T-helper 2 cell treated with Interferon-gamma antibody and Interleukin-4, amounts not matched to agents 100 ng/mL and 5 ng/mL, for 36 hours (primary cell): ENCODE measurements around the gene CXorf49. TPM values are rescaled to one million over a fixed set of nuclear protein-coding genes. Genes with fewer than 3 reads are reported as not detected.
"Not testable (repeated sequence)": the region's sequence is repeated elsewhere in the genome, so short reads cannot be mapped to it uniquely, and the experiment has no call there.

ENCODE experiments used
- intact Hi-C: fragments of 100-400 bp; cut with micrococcal nuclease; formaldehyde crosslinking; loops from one replicate; pipeline ENCODE4 v1.15.1; 2023
- total RNA-seq: library from RNA; stranded (reverse); gene quantifications from 2 replicates; pipeline ENCODE4 v1.2.3, GENCODE V29; 2022

CXorf49 gene
- total RNA-seq, result not detected in 2 replicates

GRCh38 chrX:71718185-71718584 lies at the start of gene CXorf49:
Gene CXorf49 (minus strand): TSS chrX:71718285. CDS start chrX:71718151, 134 bp downstream.
- intact Hi-C loops, result not testable (repeated sequence)

GRCh38 chrX:71767134-71767533 lies 49.0 kb upstream of the CXorf49 start:
- intact Hi-C loops, result not testable (repeated sequence)

GRCh38 chrX:71765613-71766012 lies 47.5 kb upstream of the CXorf49 start:
- intact Hi-C loops, result not testable (repeated sequence)

DNA sequence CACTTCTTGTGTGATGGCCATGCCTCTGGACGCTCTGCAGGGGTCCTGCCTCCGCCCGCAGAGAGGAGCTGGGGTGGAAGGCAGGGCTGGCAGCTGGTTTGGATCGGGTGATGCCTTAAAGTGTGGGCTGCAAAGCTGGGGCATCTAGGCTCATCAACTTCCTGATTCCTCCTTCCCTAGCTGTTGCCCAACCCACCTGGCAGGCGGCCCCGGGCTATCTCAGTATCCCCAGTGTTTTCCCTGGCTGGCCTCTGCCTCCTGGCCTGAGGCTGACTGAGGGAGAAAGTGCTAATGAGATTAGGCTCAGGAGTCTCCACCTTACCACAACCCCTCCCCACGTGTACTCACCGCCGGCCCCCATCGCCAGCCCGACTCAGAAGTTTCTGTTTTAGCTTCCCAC lies 46.7 kb upstream of the CXorf49 start:
- intact Hi-C loops, result not testable (repeated sequence)

- intact Hi-C loops, result not testable (repeated sequence)
Observed at GRCh38 chrX:71763049-71763448, 45.0 kb upstream of the CXorf49 start, which contains the start of gene CXorf49B. Gene CXorf49B (plus strand): TSS chrX:71763349. CDS start chrX:71763424, 75 bp downstream.

DNA sequence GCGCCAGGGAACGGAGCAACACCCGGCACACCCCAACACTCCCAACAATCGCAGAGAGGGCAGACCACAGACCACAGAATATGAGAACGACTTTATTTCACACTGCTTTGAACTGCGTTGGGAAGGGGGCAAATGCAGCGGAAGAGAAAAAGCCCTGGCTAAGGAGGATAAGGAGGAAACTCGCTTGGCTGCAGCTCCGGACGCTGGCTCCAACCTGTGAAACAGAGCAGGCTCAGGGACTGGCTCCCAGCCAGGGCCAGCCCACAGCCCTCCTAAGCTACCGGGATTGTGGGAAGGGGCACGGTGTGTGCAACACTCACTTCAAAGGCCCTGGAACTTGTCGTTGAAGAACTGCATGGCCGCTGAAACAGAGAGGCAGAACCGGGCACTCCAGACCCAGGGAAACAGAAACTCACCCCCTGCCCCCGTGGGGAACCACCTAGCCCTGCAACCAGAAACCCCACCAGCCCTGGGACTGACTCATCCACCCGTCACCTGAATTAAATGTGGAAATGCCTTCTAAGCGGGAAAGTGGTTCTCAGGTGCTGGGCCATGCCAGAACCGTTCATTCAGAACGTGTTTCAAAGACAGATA lies 42.7 kb upstream of the CXorf49 start:
- intact Hi-C loops, result not testable (repeated sequence)

GRCh38 chrX:71720289-71720886 lies 2.3 kb upstream of the CXorf49 start:
- intact Hi-C loops, result not testable (repeated sequence)

DNA sequence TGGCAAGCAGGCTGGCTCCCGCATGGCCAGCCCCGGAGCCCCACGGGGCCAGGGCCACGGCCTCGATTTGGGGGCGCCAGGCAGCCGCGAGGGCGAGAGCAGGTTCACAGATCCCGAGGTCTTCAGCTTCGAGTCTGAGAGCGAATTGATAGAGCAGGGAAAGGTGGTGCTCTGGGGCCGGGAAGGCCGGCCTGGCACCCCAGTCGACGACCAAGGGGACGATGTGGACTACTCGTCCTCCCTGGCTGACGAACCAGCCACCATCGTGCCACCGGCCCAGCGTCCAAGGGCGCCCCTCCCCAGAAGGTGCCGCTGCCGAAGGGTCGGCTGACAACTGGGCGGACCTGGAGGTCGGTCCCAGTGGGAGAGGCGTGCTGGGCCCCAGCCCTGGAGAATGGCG lies 1.1 kb upstream of the CXorf49 start:
- intact Hi-C loops, result not testable (repeated sequence)

DNA sequence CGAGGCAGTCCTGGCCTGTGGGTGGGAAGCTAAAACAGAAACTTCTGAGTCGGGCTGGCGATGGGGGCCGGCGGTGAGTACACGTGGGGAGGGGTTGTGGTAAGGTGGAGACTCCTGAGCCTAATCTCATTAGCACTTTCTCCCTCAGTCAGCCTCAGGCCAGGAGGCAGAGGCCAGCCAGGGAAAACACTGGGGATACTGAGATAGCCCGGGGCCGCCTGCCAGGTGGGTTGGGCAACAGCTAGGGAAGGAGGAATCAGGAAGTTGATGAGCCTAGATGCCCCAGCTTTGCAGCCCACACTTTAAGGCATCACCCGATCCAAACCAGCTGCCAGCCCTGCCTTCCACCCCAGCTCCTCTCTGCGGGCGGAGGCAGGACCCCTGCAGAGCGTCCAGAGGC lies 1.8 kb downstream of the CXorf49 start:
- intact Hi-C loops, result not testable (repeated sequence)

- intact Hi-C loops, result not testable (repeated sequence)
Observed at GRCh38 chrX:71715551-71715950, 2.5 kb downstream of the CXorf49 start.

- intact Hi-C loops, result not testable (repeated sequence)
Observed at GRCh38 chrX:71714064-71714463, 4.0 kb downstream of the CXorf49 start.

DNA sequence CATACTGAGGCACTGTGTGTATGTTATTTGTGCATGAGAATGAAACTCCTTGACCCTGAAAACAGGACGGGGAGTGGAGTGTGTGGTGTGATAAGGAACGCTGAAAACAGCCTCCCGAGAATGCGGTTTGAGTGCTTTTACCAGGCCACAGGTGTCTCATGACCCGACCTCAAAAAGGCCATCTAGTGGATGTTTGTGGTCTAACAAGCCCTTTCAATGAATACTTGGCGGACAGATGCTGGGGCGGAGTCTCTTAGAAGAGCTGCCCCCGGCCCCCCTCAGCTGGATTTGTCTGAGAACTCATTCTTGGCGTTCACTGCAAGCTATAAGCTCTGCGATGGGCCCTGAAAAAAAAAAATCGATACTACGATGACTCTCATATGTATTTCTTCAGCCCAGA lies 15.2 kb downstream of the CXorf49 start:
- intact Hi-C loops, result not testable (repeated sequence)

DNA sequence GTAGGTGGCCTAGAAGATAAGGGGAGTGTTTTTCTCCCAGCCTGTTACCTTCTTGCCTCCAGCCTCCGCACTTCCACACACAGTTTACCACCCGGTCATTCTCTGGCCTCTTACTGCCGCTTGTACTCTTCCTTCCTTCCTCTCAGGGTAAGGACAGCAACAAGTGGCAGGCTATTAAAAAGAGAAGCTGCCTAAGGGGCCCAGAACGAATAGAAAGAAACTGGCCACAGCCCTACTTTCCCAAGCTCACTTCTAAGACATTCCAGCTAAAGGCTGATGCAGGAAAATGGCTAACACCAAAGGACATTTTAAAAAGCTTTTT lies 19.1 kb downstream of the CXorf49 start:
- intact Hi-C loops, result not testable (repeated sequence)

- intact Hi-C loops, result not testable (repeated sequence)
Observed at GRCh38 chrX:71698299-71699022, 19.6 kb downstream of the CXorf49 start.

DNA sequence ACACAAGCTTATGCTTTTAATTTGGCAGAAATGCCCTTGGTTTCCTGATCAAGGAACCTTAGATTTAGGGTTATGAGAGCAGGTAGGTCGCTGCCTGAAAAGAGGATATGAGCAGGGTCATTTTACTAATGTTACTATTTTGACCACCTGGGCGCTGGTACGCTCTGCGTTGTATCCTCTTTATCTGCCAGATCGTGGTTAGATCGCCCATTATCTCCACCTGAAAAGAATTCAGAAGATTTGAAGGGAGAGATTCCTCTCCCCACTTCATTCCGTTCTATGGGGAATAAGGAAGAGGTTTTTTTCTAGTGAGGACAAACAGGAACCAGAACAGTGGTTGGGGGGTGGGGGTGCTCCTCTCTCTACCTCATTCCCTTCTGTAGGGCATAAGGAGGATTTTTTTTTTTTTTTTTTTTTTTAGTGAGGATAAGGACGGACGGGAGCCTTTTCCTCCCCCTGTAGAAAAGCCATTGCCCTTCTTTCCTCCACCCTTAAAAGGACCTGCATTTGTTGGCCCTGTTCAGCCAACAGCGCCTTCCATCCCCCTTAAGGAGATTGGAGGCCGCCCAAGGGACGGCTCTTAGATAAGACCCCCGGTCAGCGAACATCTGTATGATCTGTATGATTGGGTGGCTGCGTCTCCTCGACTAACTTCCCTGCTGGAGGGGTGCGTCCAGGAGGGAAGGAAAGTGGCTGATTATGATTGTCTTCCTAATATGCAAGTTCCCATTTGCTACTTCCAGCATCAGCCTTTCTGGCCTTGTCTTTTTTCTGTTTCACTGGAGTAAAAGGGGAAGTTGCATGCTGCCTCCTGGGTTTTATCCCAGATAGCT lies 20.4 kb downstream of the CXorf49 start:
- intact Hi-C loops, result not testable (repeated sequence)

DNA sequence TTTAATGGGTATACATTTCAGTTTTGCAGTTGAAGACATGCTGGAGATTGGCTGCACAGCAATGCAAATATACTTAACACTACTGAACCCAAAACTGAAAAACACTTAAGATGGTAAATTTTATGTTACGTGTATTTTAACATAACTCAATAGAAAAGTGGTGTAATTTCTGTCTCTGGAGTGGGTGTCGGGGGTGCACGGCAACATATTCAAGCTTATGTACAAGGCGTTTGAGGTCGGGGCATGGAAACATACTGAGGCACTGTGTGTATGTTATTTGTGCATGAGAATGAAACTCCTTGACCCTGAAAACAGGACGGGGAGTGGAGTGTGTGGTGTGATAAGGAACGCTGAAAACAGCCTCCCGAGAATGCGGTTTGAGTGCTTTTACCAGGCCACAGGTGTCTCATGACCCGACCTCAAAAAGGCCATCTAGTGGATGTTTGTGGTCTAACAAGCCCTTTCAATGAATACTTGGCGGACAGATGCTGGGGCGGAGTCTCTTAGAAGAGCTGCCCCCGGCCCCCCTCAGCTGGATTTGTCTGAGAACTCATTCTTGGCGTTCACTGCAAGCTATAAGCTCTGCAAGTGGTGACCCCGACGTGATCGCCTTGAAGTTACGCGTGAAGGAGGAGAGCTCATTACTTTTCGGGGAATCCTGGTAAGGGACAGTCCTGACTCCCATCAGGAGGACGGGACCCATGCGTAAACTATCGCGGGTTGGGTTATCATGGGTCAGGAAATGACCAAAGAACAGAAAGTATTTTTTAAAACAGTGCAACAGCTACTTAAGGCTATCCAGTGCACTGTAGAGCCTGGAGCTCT lies 21.2 kb downstream of the CXorf49 start:
- intact Hi-C loops, result not testable (repeated sequence)

DNA sequence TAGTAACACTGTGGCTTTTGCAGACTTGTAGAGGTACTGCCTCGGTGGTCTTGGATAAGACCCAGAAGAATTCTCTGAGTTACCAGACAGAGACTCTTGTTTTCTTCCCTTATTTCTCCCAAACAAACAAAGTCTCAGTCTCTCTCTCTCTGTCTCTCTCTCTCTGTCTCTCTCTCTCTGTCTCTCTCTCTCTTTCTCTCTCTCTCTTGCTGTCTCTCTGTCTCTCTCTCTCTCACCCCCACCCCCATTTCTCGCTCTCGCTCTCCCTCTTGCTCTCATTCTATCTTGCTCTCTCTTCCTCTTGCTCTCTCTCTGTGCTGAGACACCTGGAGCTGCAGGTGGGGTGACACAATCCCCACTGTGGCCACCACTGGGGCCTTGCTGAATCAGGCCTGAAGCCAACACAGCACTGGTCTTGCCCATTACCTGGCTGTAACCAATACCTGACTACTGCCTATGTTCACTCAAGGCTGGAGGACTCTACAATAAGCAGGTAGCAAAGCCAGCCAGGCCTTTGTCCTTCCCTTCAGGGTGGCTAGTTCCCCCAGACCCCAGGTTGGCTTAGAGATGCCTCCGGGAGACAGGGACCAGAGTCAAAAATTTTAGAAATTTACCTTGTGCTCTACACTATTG lies 38.4 kb downstream of the CXorf49 start:
- intact Hi-C loops, result no loop called here

- intact Hi-C loops, result not testable (repeated sequence)
Observed at GRCh38 chrX:71677195-71677594, 40.9 kb downstream of the CXorf49 start.

DNA sequence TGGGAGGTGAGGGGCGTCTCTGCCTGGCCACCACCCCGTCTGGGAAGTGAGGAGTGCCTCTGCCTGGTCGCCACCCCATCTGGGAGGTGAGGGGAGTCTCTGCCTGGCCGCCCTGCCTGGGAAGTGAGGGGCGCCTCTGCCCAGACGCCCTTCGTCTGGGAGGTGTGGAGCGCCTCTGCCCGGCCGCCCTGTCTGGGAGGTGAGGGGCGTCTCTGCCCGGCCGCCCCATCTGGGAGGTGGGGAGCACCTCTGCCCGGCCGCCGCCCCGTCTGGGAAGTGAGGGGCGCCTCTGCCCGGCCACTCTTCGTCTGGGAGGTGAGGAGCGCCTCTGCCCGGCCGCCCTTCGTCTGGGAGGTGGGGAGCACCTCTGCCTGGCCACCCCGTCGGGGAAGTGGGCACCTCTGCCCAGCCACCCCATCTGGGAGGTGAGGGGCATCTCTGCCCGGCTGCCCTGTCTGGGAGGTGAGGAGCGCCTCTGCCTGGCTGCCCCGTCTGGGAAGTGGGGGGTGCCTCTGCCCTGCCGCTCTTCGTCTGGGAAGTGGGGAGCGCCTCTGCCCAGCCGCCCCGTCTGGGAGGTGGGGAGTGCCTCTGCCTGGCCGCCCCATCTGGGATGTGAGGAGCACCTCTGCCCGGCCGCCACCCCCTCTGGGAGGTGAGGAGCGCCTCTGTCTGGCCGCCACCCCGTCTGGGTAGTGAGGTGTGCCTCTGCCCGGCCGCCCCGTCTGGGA lies 41.9 kb downstream of the CXorf49 start:
- intact Hi-C loops, result not testable (repeated sequence)

DNA sequence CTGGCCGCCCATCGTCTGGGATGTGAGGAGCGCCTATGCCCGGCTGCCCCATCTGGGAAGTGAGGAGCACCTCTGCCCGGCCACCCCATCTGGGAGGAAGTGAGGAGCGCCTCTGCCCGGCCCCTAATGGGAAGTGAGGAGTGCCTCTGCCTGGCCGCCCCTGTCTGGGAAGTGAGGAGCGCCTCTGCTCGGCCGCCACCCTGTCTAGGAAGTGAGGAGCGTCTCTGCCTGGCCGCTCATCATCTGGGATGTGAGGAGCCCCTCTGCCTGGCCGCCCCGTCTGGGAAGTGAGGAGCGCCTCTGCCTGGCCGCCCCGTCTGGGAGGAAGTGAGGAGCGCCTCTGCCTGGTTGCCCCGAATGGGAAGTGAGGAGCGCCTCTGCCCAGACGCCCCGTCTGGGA lies 42.4 kb downstream of the CXorf49 start:
- intact Hi-C loops, result not testable (repeated sequence)
